ENCODE data around the gene LRCH4.

Gene LRCH4

GRCh38 chr7:100585511-100586265, at the start of gene LRCH4:
LRCH4 (minus strand) TSS chr7:100586129; CDS start chr7:100586100, 29 bp downstream.
- FAIRE-seq (peak; percentile 71), DNase-seq (ENCODE audit: insufficient read length, low spot score) (peak; percentile 44)

- no peak for FAIRE-seq
- DNase-seq (ENCODE audit: insufficient read length, low spot score), result peak; percentile 67
Measured at GRCh38 chr7:100632951-100633717, 47.2 kb upstream of the LRCH4 start.

- DNase-seq (ENCODE audit: insufficient read length, low spot score), result no peak
- no peak for FAIRE-seq
Measured at GRCh38 chr7:100630066-100630465, 44.1 kb upstream of the LRCH4 start.

- no peak for FAIRE-seq
- DNase-seq (ENCODE audit: insufficient read length, low spot score), result no peak
Measured at GRCh38 chr7:100629117-100629716, 43.3 kb upstream of the LRCH4 start.

- DNase-seq (ENCODE audit: insufficient read length, low spot score), result no peak
- no peak for FAIRE-seq
Measured at GRCh38 chr7:100627238-100627549, 41.3 kb upstream of the LRCH4 start.

GRCh38 chr7:100626530-100627237, 40.8 kb upstream of the LRCH4 start:
- DNase-seq (ENCODE audit: insufficient read length, low spot score) (peak; percentile 97), FAIRE-seq (peak; percentile 72)

- DNase-seq (ENCODE audit: insufficient read length, low spot score) (no peak), FAIRE-seq (peak; percentile 23)
Measured at GRCh38 chr7:100626055-100626454, 40.1 kb upstream of the LRCH4 start.

GRCh38 chr7:100623951-100624824, 38.3 kb upstream of the LRCH4 start:
- no peak for FAIRE-seq

GRCh38 chr7:100621554-100621953, 35.6 kb upstream of the LRCH4 start:
- no peak for DNase-seq (ENCODE audit: insufficient read length, low spot score)
- no peak for FAIRE-seq

More at GRCh38 chr7:100623951-100624824, 38.3 kb upstream of the LRCH4 start:
- no peak for DNase-seq (ENCODE audit: insufficient read length, low spot score)

- FAIRE-seq (no peak), DNase-seq (ENCODE audit: insufficient read length, low spot score) (no peak)
Measured at GRCh38 chr7:100620804-100621203, 34.9 kb upstream of the LRCH4 start.

- no peak for FAIRE-seq
- DNase-seq (ENCODE audit: insufficient read length, low spot score), result no peak
Measured at GRCh38 chr7:100620239-100620638, 34.3 kb upstream of the LRCH4 start.

GRCh38 chr7:100614308-100614861, 28.5 kb upstream of the LRCH4 start:
- FAIRE-seq (no peak), DNase-seq (ENCODE audit: insufficient read length, low spot score) (no peak)

- FAIRE-seq (no peak), DNase-seq (ENCODE audit: insufficient read length, low spot score) (no peak)
Measured at GRCh38 chr7:100613412-100614175, 27.7 kb upstream of the LRCH4 start.

- DNase-seq (ENCODE audit: insufficient read length, low spot score) (no peak), FAIRE-seq (peak; percentile 44)
Measured at GRCh38 chr7:100612730-100613390, 26.9 kb upstream of the LRCH4 start.

- FAIRE-seq (peak; percentile 100), DNase-seq (ENCODE audit: insufficient read length, low spot score) (peak; percentile 98)
Measured at GRCh38 chr7:100611983-100612729, 26.2 kb upstream of the LRCH4 start, which contains the start of gene MOSPD3. MOSPD3 (plus strand) TSS chr7:100612540; CDS start chr7:100612792, 252 bp downstream.

- no peak for DNase-seq (ENCODE audit: insufficient read length, low spot score)
Measured at GRCh38 chr7:100609958-100610357, 24.0 kb upstream of the LRCH4 start.

GRCh38 chr7:100607111-100607510, 21.2 kb upstream of the LRCH4 start:
- FAIRE-seq (no peak), DNase-seq (ENCODE audit: insufficient read length, low spot score) (no peak)

More at GRCh38 chr7:100609958-100610357, 24.0 kb upstream of the LRCH4 start:
- no peak for FAIRE-seq

GRCh38 chr7:100606313-100606712, 20.4 kb upstream of the LRCH4 start:
- DNase-seq (ENCODE audit: insufficient read length, low spot score) (no peak), FAIRE-seq (no peak)
